T-helper 2 cell (primary cell): ENCODE measurements around the gene ADCK1.
"Not testable (repeated sequence)": the region's sequence is repeated elsewhere in the genome, so short reads cannot be mapped to it uniquely, and the experiment has no call there.

Source experiments
- DNase-seq, 5 experiments: peaks; one replicate each; pipeline versions ENCODE4 v3.0.0 to v3.0.0-alpha.2; 2012 to 2022

The ADCK1 gene

DNA sequence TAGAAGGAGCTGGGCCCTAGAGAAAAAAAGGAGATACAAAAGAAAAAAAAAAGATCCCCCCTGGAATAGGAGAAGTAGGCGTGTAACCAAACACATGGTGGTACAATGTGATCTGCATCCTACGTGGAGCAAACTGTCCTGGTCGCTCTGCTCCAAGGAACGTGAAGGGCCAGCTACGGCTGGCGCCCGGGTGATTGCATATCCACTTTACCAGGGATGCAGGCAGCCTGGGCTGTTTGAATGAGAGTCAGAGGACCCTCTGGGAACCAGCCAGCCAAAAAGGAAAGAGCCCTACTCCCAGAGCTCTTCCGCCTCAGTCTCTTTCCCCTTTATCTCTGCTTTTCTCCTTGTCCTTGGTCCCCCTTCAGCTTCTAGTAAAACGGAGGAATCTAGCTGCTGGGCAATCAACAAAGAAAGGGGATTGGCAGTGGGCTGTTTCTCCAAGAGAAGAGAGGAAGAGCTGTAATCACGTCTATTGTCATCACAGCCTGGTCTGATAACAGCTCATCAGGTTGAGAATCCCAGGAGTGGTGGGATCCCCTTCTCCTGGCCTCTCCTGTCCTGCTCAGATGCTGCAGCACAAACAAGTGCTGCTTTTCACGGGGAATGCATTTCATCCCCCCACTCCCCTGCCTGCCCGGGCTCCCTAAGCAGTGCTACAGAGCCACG is 156.0 kb downstream of the ADCK1 start:
- no peak for DNase-seq

DNA sequence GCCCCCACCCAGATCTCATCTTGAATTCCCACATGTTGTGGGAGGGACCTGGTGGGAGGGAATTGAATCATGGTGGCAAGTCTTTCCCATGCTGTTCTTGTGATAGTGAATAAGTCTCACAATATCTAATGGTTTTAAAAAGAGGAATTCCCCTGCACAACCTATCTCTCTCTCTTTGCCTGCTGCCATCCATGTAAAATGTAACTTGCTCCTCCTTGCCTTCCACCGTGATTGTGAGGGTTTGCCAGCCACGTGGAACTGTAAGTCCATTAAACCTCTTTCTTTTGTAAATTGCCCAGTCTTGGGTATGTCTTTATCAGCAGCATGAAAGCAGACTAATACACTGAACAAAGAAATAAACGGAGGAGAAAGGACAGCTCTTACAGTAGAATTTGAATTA is 159.8 kb downstream of the ADCK1 start:
- not testable (repeated sequence) for DNase-seq

GRCh38 chr14:77961847-77962580 is 162.1 kb downstream of the ADCK1 start:
- DNase-seq = no peak

- DNase-seq = no peak
These were observed 163.0 kb downstream of the ADCK1 start for GRCh38 chr14:77962731-77963520.

DNA sequence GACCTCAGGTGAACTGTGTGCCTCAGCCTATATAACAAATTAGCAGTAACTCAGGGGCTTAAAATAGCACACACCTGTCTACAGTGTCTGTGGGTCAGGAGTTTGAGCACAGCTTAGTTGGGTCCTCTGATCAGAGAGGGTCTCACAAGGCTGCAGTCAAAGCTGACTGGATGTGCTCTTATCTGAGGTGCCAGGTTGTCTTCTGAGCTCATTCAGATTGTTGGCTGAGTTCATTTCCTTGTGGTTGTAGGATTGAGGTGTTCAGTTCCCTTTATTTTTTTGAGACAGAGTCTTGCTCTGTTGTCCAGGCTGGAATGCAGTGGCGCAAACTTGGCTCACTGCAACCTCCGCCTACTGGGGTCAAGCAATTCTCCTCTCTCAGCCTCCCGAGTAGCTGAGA is 164.7 kb downstream of the ADCK1 start:
- no peak for DNase-seq

GRCh38 chr14:77965050-77965449 is 165.1 kb downstream of the ADCK1 start:
- no peak for DNase-seq

DNA sequence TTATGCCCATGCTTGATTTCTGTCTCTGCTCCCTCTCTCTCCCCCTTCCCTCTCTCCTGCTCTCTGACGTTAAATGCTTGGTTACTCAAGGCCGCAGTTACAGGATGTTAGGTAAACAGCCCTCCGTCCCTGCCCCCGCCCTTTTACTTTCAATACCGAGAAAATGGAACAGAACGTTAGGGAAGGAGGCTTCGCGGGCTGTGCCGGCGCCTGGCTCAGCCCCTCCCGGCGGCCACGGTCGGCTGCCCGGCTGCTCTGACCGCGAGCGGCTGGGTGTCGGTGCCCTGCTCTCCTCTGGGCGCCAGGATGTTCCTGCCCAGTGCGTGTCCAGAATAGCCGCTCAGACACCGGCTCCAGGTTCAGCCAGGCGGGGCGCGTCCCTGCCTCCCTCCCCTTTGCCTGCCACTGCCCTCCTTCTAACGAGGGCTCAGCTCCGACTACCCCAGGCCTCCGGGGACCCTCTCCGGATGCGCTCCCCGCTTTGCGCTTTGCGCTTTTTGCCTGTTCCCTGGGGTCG is 166.1 kb downstream of the ADCK1 start:
- peak in 1 of 5 experiments; percentile 43 for DNase-seq

DNA sequence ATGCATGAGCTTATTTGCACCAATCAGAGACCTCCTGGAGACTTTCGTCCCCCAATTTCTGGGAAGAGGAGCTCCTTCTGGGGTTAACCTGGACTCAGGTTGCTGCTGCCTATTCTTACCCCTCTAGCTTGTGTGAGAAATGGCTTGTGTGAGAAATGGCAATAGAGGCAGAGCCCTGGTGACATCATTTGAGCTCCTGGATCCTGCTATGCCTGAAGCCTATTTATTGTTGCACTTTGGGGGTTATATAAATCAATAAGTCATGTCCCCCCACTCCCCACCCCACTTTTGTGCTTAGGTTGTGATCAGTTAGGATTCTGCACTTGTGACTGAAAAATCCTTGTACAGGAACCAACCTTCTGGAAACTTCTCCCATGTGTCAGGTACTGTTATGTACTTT is 167.2 kb downstream of the ADCK1 start:
- DNase-seq = no peak

DNA sequence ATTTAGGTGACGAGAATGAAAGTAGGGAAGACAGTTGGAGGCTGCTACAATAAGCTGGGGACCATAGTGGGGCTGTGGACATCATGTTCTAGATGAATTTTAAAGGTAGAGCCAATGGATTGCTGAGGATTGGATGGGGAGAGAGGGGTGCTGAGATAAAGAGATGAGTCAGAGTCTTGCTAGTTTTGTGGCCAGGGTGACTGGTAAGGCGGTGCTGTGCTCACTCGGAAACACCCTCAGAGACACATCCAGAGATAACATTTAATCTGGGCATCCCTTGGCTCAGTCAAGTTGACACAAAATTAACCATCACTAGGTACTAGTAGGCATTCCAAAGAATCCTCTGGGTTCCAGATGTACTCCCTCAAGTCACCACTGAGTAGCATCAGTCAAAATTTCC is 170.7 kb downstream of the ADCK1 start:
- no peak for DNase-seq

DNA sequence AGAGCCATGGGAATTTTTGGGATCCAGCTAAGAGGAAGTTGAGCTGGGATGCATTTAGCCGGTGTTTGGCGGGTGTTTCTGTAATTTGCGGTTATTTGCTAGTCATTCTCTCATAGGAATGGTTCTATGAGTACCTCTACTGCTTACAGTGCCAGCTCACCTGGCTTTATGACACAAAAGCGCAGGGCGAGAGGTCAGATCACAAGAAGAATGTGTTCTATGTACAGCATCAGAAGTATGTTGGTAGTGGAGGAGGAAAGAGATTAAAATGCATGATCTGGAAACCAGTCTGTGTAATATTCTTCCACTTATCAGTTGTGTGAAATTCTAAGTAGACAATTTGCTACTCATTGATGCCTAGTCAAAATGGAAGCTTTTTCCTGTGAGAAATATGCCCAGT is 173.3 kb downstream of the ADCK1 start:
- no peak for DNase-seq

GRCh38 chr14:77976591-77976990 is 176.7 kb downstream of the ADCK1 start:
- DNase-seq = no peak

DNA sequence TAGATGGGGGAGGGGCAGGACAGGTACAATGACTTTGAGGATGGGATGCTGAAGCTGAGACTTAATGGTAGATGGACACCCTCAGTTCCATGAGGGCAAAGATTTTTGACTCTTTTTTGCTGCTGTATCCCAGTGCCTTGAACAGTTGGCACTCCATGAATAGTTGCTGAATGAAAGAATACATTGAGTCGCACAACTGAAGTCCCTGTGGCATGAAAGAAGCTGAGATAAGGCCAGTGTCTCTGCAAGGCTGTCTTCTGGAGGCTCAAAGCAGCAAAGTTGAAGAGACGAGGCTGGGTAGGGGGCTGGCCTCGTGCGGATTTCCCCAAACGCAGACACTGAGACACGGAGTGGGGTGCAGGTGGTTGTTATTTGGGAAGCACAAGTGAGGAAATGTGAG is 179.3 kb downstream of the ADCK1 start:
- DNase-seq = no peak

DNA sequence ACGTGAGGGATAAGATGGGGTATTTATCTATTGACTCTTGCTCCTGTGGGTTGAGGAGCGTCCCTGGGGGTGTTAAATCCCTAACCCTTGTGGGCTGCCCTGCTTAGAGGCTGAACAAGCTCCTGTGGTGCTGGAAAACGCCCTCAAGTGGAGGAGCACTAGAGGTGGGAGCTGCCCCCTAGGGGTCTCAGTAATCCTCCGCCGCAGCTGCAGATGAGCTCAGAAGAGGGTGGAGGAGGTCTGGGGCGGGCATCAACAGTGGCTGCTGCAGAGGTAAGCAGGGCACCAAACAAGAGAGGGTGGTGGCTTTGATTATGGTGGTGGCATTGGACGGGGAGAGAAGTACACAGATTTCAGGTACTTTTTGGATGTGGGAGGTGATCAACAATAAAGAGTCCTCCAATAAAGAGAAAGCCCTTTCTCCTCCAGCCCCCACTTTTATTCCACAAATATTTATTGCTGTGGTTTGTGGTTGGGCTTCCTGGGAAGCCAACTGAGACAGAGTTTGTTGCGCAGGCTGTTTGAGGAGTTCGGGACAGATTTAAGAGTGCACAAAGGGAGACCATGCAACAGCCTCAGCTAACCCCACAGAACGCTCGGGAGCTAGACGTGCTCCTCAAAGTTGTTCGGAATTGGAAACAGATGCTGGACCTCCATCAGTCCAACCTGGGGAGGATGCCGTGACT is 179.9 kb downstream of the ADCK1 start:
- DNase-seq = no peak

GRCh38 chr14:77980475-77981321 is 180.8 kb downstream of the ADCK1 start:
- peak in 1 of 5 experiments; percentile 10 for DNase-seq
